Hepatocyte (in vitro differentiated cells): ENCODE data around the gene RPS6KA2. TPM values are rescaled to one million over a fixed set of nuclear protein-coding genes. Genes with fewer than 3 reads are reported as not detected.

Experiments
- DNase-seq: peaks from one replicate; pipeline ENCODE4 v3.0.0-alpha.2; 2016; ENCODE audit warnings: low spot score
- H2AFZ ChIP-seq: fragments of 200-600 bp; sonication (generic); 2 replicates; pipeline ENCODE4 v1.6.0; 2016; ENCODE audit warnings: antibody characterized with exemption, mild to moderate bottlenecking
- H3K27ac ChIP-seq: fragments of 200-600 bp; sonication (generic); 2 replicates; pipeline ENCODE4 v1.5.1; 2016; ENCODE audit warnings: mild to moderate bottlenecking
- H3K27me3 ChIP-seq: fragments of 200-600 bp; sonication (generic); 2 replicates; pipeline ENCODE4 v1.6.1; 2016
- H3K36me3 ChIP-seq: fragments of 200-600 bp; sonication (generic); replicated peaks from 2 replicates; pipeline ENCODE4 v1.5.1; 2016; ENCODE audit warnings: low read depth; ENCODE audit not compliant: insufficient read depth
- H3K4me1 ChIP-seq: fragments of 200-600 bp; sonication (generic); 2 replicates; pipeline ENCODE4 v1.5.1; 2016; ENCODE audit warnings: mild to moderate bottlenecking, moderate library complexity; ENCODE audit not compliant: insufficient read depth
- H3K4me2 ChIP-seq: fragments of 200-600 bp; sonication (generic); 2 replicates; pipeline ENCODE4 v1.6.0; 2016
- H3K4me3 ChIP-seq: fragments of 200-600 bp; sonication (generic); 2 replicates; pipeline ENCODE4 v1.5.1; 2016; ENCODE audit warnings: mild to moderate bottlenecking
- H3K79me2 ChIP-seq: fragments of 200-600 bp; sonication (generic); 2 replicates; pipeline ENCODE4 v1.6.0; 2017; ENCODE audit warnings: mild to moderate bottlenecking
- H3K9me2 ChIP-seq: fragments of 200-600 bp; sonication (generic); replicated peaks from 2 replicates; pipeline ENCODE4 v1.6.0; 2017; ENCODE audit warnings: mild to moderate bottlenecking; ENCODE audit not compliant: insufficient read depth
- H3K9me3 ChIP-seq: fragments of 200-600 bp; sonication (generic); 2 replicates; pipeline ENCODE4 v1.5.1; 2016; ENCODE audit warnings: low read depth, mild to moderate bottlenecking
- H4K20me1 ChIP-seq: fragments of 200-600 bp; sonication (generic); 2 replicates; pipeline ENCODE4 v1.6.0; 2016; ENCODE audit warnings: mild to moderate bottlenecking; ENCODE audit not compliant: insufficient read depth, poor library complexity, severe bottlenecking
- CTCF ChIP-seq: fragments of 200-600 bp; sonication (generic); IDR thresholded peaks from 2 replicates; pipeline ENCODE4 v1.5.1; 2016; ENCODE audit warnings: antibody characterized with exemption, mild to moderate bottlenecking; ENCODE audit not compliant: poor library complexity
- EZH2 ChIP-seq: fragments of 200-600 bp; sonication (generic); IDR thresholded peaks from 2 replicates; pipeline ENCODE4 v1.6.1; 2016; ENCODE audit warnings: antibody characterized with exemption, mild to moderate bottlenecking, borderline replicate concordance
- EZH2phosphoT487 ChIP-seq: fragments of 200-600 bp; sonication (generic); IDR thresholded peaks from one replicate; pipeline ENCODE4 v1.6.1; 2018; ENCODE audit warnings: antibody characterized with exemption, mild to moderate bottlenecking, low read depth, moderate library complexity; ENCODE audit not compliant: unreplicated experiment, severe bottlenecking
- WGBS: methylation state at CpG from one replicate; pipeline ENCODE4 v1.1.6; 2016; ENCODE audit warnings: low lambda C conversion rate; ENCODE audit errors: missing lambda C conversion rate; 5-methylcytosine and 5-hydroxymethylcytosine counted together
- polyA plus RNA-seq: library from polyadenylated mRNA; unstranded; fragments of >200 nt; fragmentation: Nextera tagmentation; extraction: Ambion mirVana; gene quantifications from 2 replicates; pipeline ENCODE4 v1.2.1, GENCODE V29; 2016
- total RNA-seq: library from RNA; depleted of rRNA; stranded (reverse); fragments of >200 nt; gene quantifications from 2 replicates; pipeline ENCODE4 v1.2.3, GENCODE V29; 2014

RPS6KA2 gene
- total and polyA plus RNA-seq, 2 experiments from 2014 or later, result 27.7 to 29.2 TPM

- H4K20me1 ChIP-seq, result no peaks in the 10 kb centered on the region
- no peaks in the 10 kb centered on the region for H3K27me3 ChIP-seq
- no peak overlapping the region for H3K27ac ChIP-seq
- no peaks in the 10 kb centered on the region for H3K4me1 ChIP-seq
- no peaks in the 10 kb centered on the region for H3K36me3 ChIP-seq
- TF ChIP-seq EZH2, result no peak
- no peak for TF ChIP-seq EZH2phosphoT487
- no peak for TF ChIP-seq CTCF
- H3K4me3 ChIP-seq, result no peak overlapping the region
- H3K9me3 ChIP-seq, result no peaks in the 10 kb centered on the region
- no peak overlapping the region for H2AFZ ChIP-seq
- H3K4me2 ChIP-seq, result no peak overlapping the region
- no peak for DNase-seq
- no peaks in the 10 kb centered on the region for H3K9me2 ChIP-seq
- H3K79me2 ChIP-seq, result no peaks in the 10 kb centered on the region
- WGBS, result 71% methylated on average over 5 of the region's 5 CpGs
Observed at GRCh38 chr6:166415833-166416347, 211.2 kb downstream of the RPS6KA2 start.

- Histone ChIP-seq H3K4me3 (no peak overlapping the region), H3K9me3 (no peaks in the 10 kb centered on the region), H3K27ac (no peak overlapping the region), H3K79me2 (no peaks in the 10 kb centered on the region), H3K4me2 (no peak overlapping the region), H4K20me1 (no peaks in the 10 kb centered on the region), H3K9me2 (no peaks in the 10 kb centered on the region), H2AFZ (no peak overlapping the region), H3K4me1 (no peaks in the 10 kb centered on the region), H3K36me3 (no peaks in the 10 kb centered on the region), H3K27me3 (no peaks in the 10 kb centered on the region)
- no peak for TF ChIP-seq EZH2
- no peak for TF ChIP-seq EZH2phosphoT487
- no peak for TF ChIP-seq CTCF
- no peak for DNase-seq
- WGBS, result 97% methylated on average over 5 of the region's 5 CpGs
Observed at GRCh38 chr6:166415306-166415705, 211.7 kb downstream of the RPS6KA2 start.

GRCh38 chr6:166413491-166413951 lies 213.5 kb downstream of the RPS6KA2 start:
- WGBS, result 96% methylated on average over 17 of the region's 17 CpGs
- H3K27me3 ChIP-seq, result no peaks in the 10 kb centered on the region
- H3K36me3 ChIP-seq, result no peaks in the 10 kb centered on the region
- no peaks in the 10 kb centered on the region for H3K79me2 ChIP-seq
- no peak overlapping the region for H3K4me2 ChIP-seq
- DNase-seq, result no peak
- no peaks in the 10 kb centered on the region for H3K4me1 ChIP-seq
- no peaks in the 10 kb centered on the region for H3K9me3 ChIP-seq
- no peak overlapping the region for H3K27ac ChIP-seq
- H4K20me1 ChIP-seq, result no peaks in the 10 kb centered on the region
- no peaks in the 10 kb centered on the region for H3K9me2 ChIP-seq
- no peak overlapping the region for H2AFZ ChIP-seq
- no peak overlapping the region for H3K4me3 ChIP-seq
- TF ChIP-seq EZH2phosphoT487 (no peak), EZH2 (no peak), CTCF (no peak)
